IMR-90 (cell line): ENCODE measurements around the gene SNX2. TPM values are rescaled to one million over a fixed set of nuclear protein-coding genes. Genes with fewer than 3 reads are reported as not detected.

Experiments
- ATAC-seq: fragments of 200-7000 bp; cut with Tn5 transposase; 2 replicates; pipeline ENCODE4 v1.9.1; 2020; ENCODE audit warnings: low read depth, mild to moderate bottlenecking, moderate library complexity
- BruUV-seq: library from RNA; stranded (reverse); fragments of 400-500 nt; replicated peaks from 2 replicates; lab custom pipeline; 2021; lab: Mats Ljungman, UMichigan
- CTCF ChIA-PET: fragments of 300-600 bp; formaldehyde crosslinking; extraction: SDS; loops from one replicate; lab custom pipeline; 2021; ENCODE audit warnings: antibody characterized with exemption; lab: Yijun Ruan, JAX
- POLR2A ChIA-PET: fragments of 300-600 bp; sonication (Branson Sonifier 250); formaldehyde crosslinking; loops from one replicate; lab custom pipeline; 2022; ENCODE audit warnings: antibody characterized with exemption; ENCODE audit not compliant: unreplicated experiment; lab: Charles Lee
- DNase-seq: peaks from one replicate; pipeline ENCODE4 v3.0.0; 2013
- H2AFZ ChIP-seq: replicated peaks from 2 replicates; pipeline ENCODE3; 2013; ENCODE audit warnings: low read length, mild to moderate bottlenecking; ENCODE audit not compliant: poor library complexity
- H2AK5ac ChIP-seq: 2 replicates; pipeline ENCODE4 v1.6.1; 2013; ENCODE audit warnings: low read depth, low read length, inconsistent platforms
- H2AK9ac ChIP-seq: replicated peaks from 2 replicates; pipeline ENCODE3; 2013; ENCODE audit warnings: mild to moderate bottlenecking, low read depth, low read length, moderate library complexity; ENCODE audit not compliant: poor library complexity
- H2BK120ac ChIP-seq: 2 replicates; pipeline ENCODE4 v1.6.1; 2013; ENCODE audit warnings: low read depth, low read length, inconsistent platforms
- H2BK15ac ChIP-seq: 3 replicates; pipeline ENCODE4 v1.6.1; 2013; ENCODE audit warnings: low read depth, low read length, inconsistent platforms
- H2BK20ac ChIP-seq: 2 replicates; pipeline ENCODE4 v1.6.1; 2013; ENCODE audit warnings: low read depth, mild to moderate bottlenecking, inconsistent platforms, low read length, moderate library complexity
- H2BK5ac ChIP-seq: 2 replicates; pipeline ENCODE4 v1.6.1; 2013; ENCODE audit warnings: mild to moderate bottlenecking, low read depth, low read length, inconsistent platforms; ENCODE audit not compliant: poor library complexity, severe bottlenecking
- H3K14ac ChIP-seq: replicated peaks from 2 replicates; pipeline ENCODE4 v1.6.1; 2013; ENCODE audit warnings: low read depth, low read length, inconsistent platforms
- H3K18ac ChIP-seq: 2 replicates; pipeline ENCODE4 v1.6.1; 2013; ENCODE audit warnings: low read depth, low read length, control low read depth
- H3K23ac ChIP-seq: 2 replicates; pipeline ENCODE4 v1.6.1; 2013; ENCODE audit warnings: low read depth, low read length, inconsistent platforms
- H3K27ac ChIP-seq: 2 replicates; pipeline ENCODE4 v1.5.1; 2013; ENCODE audit warnings: mild to moderate bottlenecking, control low read depth, low read length; ENCODE audit not compliant: insufficient read depth
- H3K27me3 ChIP-seq: 2 replicates; pipeline ENCODE4 v1.6.1; 2013; ENCODE audit warnings: low read length; ENCODE audit not compliant: control insufficient read depth, insufficient read depth
- H3K36me3 ChIP-seq: 2 replicates; pipeline ENCODE4 v1.6.1; 2013; ENCODE audit warnings: low read length, mixed read lengths; ENCODE audit not compliant: control insufficient read depth, insufficient read depth
- H3K4ac ChIP-seq: 2 replicates; pipeline ENCODE4 v1.6.1; 2013; ENCODE audit warnings: low read depth, low read length, inconsistent platforms
- H3K4me1 ChIP-seq: 2 replicates; pipeline ENCODE4 v1.6.1; 2013; ENCODE audit warnings: low read length, mixed read lengths; ENCODE audit not compliant: control insufficient read depth, insufficient read depth
- H3K4me2 ChIP-seq: 2 replicates; pipeline ENCODE4 v1.6.1; 2013; ENCODE audit warnings: low read depth, mild to moderate bottlenecking, control low read depth, low read length, moderate library complexity
- H3K4me3 ChIP-seq: 2 replicates; pipeline ENCODE4 v1.5.1; 2013; ENCODE audit warnings: low read depth, mild to moderate bottlenecking, control low read depth, low read length, moderate library complexity; ENCODE audit not compliant: insufficient read depth
- H3K56ac ChIP-seq: 2 replicates; pipeline ENCODE4 v1.6.1; 2013; ENCODE audit warnings: low read length, inconsistent platforms; ENCODE audit not compliant: insufficient read depth; ENCODE audit errors: extremely low read depth
- H3K79me1 ChIP-seq, 2 experiments: 2 replicates each; pipeline ENCODE4 v1.6.1; 2013; ENCODE audit warnings: low read length in 2 of 2, inconsistent platforms in 1 of 2, low read depth in 1 of 2
- H3K9ac ChIP-seq: 2 replicates; pipeline ENCODE4 v1.6.1; 2013; ENCODE audit warnings: low read depth, low read length, control low read depth
- H3K9me1 ChIP-seq: 2 replicates; pipeline ENCODE4 v1.6.1; 2013; ENCODE audit warnings: low read length, inconsistent platforms; ENCODE audit not compliant: insufficient read depth
- H3K9me3 ChIP-seq: 2 replicates; pipeline ENCODE4 v1.6.1; 2013; ENCODE audit warnings: low read length; ENCODE audit not compliant: control insufficient read depth, insufficient read depth
- H4K20me1 ChIP-seq: 2 replicates; pipeline ENCODE4 v1.6.1; 2013; ENCODE audit warnings: low read length, inconsistent platforms; ENCODE audit not compliant: insufficient read depth
- H4K5ac ChIP-seq: 2 replicates; pipeline ENCODE4 v1.6.1; 2013; ENCODE audit warnings: mild to moderate bottlenecking, low read depth, low read length, control low read depth
- H4K8ac ChIP-seq, 2 experiments: 2 replicates each; pipeline ENCODE4 v1.6.1; 2013; ENCODE audit warnings: low read depth in 2 of 2, low read length in 2 of 2, control low read depth in 1 of 2, inconsistent platforms in 1 of 2
- H4K91ac ChIP-seq: 2 replicates; pipeline ENCODE4 v1.6.1; 2013; ENCODE audit warnings: low read depth, low read length, inconsistent platforms; ENCODE audit not compliant: insufficient read depth
- CEBPB ChIP-seq: IDR thresholded peaks from 2 replicates; pipeline ENCODE4 v1.6.1; 2012; ENCODE audit warnings: low read depth, low read length, improper control_type of control experiment
- CHD1 ChIP-seq: IDR thresholded peaks from 2 replicates; pipeline ENCODE4 v1.6.1; 2012; ENCODE audit warnings: low read depth, low read length, improper control_type of control experiment
- CTCF ChIP-seq: conservative IDR thresholded peaks from 2 replicates; pipeline ENCODE4 v1.5.1; 2012; ENCODE audit warnings: mild to moderate bottlenecking, low read depth, low read length, improper control_type of control experiment
- ELK1 ChIP-seq: fragments of 150-350 bp; IDR thresholded peaks from 2 replicates; pipeline ENCODE4 v1.6.1; 2016; ENCODE audit warnings: low read depth, mild to moderate bottlenecking, low read length, moderate library complexity, borderline replicate concordance
- FOS ChIP-seq: fragments of 150-350 bp; IDR thresholded peaks from 2 replicates; pipeline ENCODE4 v1.6.1; 2016; ENCODE audit warnings: low read depth, low read length
- MAFK ChIP-seq: IDR thresholded peaks from 2 replicates; pipeline ENCODE4 v1.6.1; 2012; ENCODE audit warnings: low read depth, low read length, improper control_type of control experiment
- MAZ ChIP-seq: IDR thresholded peaks from 2 replicates; pipeline ENCODE4 v1.6.1; 2012; ENCODE audit warnings: low read depth, mild to moderate bottlenecking, low read length, improper control_type of control experiment, moderate library complexity, borderline replicate concordance
- MXI1 ChIP-seq: IDR thresholded peaks from 2 replicates; pipeline ENCODE4 v1.6.1; 2012; ENCODE audit warnings: low read depth, mild to moderate bottlenecking, low read length, moderate library complexity, borderline replicate concordance
- NFE2L2 ChIP-seq: fragments of 150-350 bp; IDR thresholded peaks from 2 replicates; pipeline ENCODE4 v1.6.1; 2016; ENCODE audit warnings: low read depth, mild to moderate bottlenecking, low read length
- POLR2A ChIP-seq: IDR thresholded peaks from 2 replicates; pipeline ENCODE4 v1.6.1; 2012; ENCODE audit warnings: mild to moderate bottlenecking, low read depth, low read length
- RAD21 ChIP-seq: IDR thresholded peaks from 2 replicates; pipeline ENCODE4 v1.6.1; 2012; ENCODE audit warnings: low read length, improper control_type of control experiment
- RCOR1 ChIP-seq: IDR thresholded peaks from 2 replicates; pipeline ENCODE4 v1.6.1; 2012; ENCODE audit warnings: mild to moderate bottlenecking, low read length, improper control_type of control experiment; ENCODE audit not compliant: insufficient replicate concordance
- SMC3 ChIP-seq: fragments of 150-350 bp; IDR thresholded peaks from 2 replicates; pipeline ENCODE4 v1.6.1; 2016; ENCODE audit warnings: low read depth, mild to moderate bottlenecking, antibody characterized with exemption, low read length, moderate library complexity
- USF2 ChIP-seq: fragments of 150-350 bp; IDR thresholded peaks from 2 replicates; pipeline ENCODE4 v1.6.1; 2017; ENCODE audit warnings: mild to moderate bottlenecking, antibody characterized with exemption, low read length, low read depth
- WGBS, 2 experiments: methylation state at CpG; one replicate each; pipeline versions ENCODE4 v1.1.5 to v1.1.7; 2013; ENCODE audit warnings: missing lambda C conversion rate in 2 of 2; ENCODE audit not compliant: insufficient read length in 1 of 2; ENCODE audit errors: extremely low coverage in 2 of 2; 5-methylcytosine and 5-hydroxymethylcytosine counted together
- dilution Hi-C: fragments of 300-500 bp; cut with HindIII; formaldehyde crosslinking; loops from one replicate; pipeline ENCODE4 v1.14.3; 2018; ENCODE audit warnings: low sequenced_read_pairs; ENCODE audit not compliant: unreplicated experiment
- in situ Hi-C: fragments of 300-500 bp; cut with MboI; formaldehyde crosslinking; loops from 3 replicates; pipeline ENCODE4 v1.14.3; 2019; ENCODE audit warnings: low sequenced_read_pairs, inconsistent platforms, mixed read lengths
- intact Hi-C: fragments of 100-400 bp; cut with micrococcal nuclease; formaldehyde crosslinking; loops from 2 replicates; pipeline ENCODE4 v1.10.0; 2022
- polyA plus RNA-seq, 3 experiments: library from polyadenylated mRNA; depleted of rRNA; stranded (reverse); fragments of >200 nt; gene quantifications; 2 replicates each; pipeline ENCODE4 v1.2.3, GENCODE V29; 2012; ENCODE audit warnings: low replicate concordance in 1 of 3
- total RNA-seq: library from RNA; depleted of rRNA; stranded (reverse); fragments of >200 nt; gene quantifications from 2 replicates; pipeline ENCODE4 v1.2.3, GENCODE V29; 2012

Gene SNX2
- total and polyA plus RNA-seq, 2 of the 4 experiments (the other 2 are of a cell fraction): 26.3 to 52.9 TPM

- Histone ChIP-seq H3K27ac (no peak overlapping the region), H3K79me1 (peaks cover 15 to 32% of the 10 kb centered on the region in 2 experiments), H3K4me2 (no peak overlapping the region), H3K9ac (no peak overlapping the region), H2AFZ (no peak overlapping the region), H2BK20ac (no peak overlapping the region), H3K9me3 (no peaks in the 10 kb centered on the region), H3K23ac (no peak overlapping the region), H4K91ac (no peak overlapping the region), H2BK5ac (no peak overlapping the region), H2BK15ac (no peak overlapping the region), H3K56ac (no peak overlapping the region), H4K5ac (no peak overlapping the region), H3K4ac (no peak overlapping the region), H2AK5ac (no peak overlapping the region), H3K9me1 (peaks cover 6% of the 10 kb centered on the region), H3K4me1 (peaks cover 5% of the 10 kb centered on the region), H3K4me3 (no peak overlapping the region), H4K20me1 (no peaks in the 10 kb centered on the region; the same call in none of the 2 replicates), H2AK9ac (no peak overlapping the region), H3K27me3 (no peaks in the 10 kb centered on the region), H3K18ac (no peak overlapping the region), H3K14ac (no peak overlapping the region), H2BK120ac (no peak overlapping the region), H4K8ac (no peak overlapping the region), H3K36me3 (no peaks in the 10 kb centered on the region)
- ATAC-seq: no peak
- intact Hi-C loops: loop anchor here (2.0 to 10.0 kb wide), 3 partner anchors 73 to 333 kb away; partner anchors contain the start of gene SNX2
- TF ChIP-seq ELK1 (no peak), RAD21 (no peak), USF2 (no peak), SMC3 (no peak), CHD1 (no peak), CEBPB (no peak), FOS (no peak), CTCF (no peak), POLR2A (no peak), MXI1 (no peak), MAFK (no peak), NFE2L2 (no peak), RCOR1 (no peak), MAZ (no peak)
- no peak for DNase-seq
- ChIA-PET POLR2A (no interaction called here), CTCF (no interaction called here)
- in situ Hi-C loops: loop anchor here (10.0 kb wide), 1 partner anchor 307 kb away; no protein-coding TSS in a partner anchor
- BruUV-seq: no TSS peak
- dilution Hi-C loops: no loop called here
- no CpG with 5 or more reads among the region's 2 CpGs for WGBS, 2 experiments
These were observed 72.8 kb downstream of the SNX2 start for GRCh38 chr5:122847687-122848081.
